HG02588 (cell line): Measurements from ENCODE around the gene KSR1.

Experiments used
- ATAC-seq: cut with Tn5 transposase; IDR thresholded peaks from one replicate; pipeline ENCODE4 v1.9.1; 2021; ENCODE audit warnings: mild to moderate bottlenecking, moderate library complexity; ENCODE audit not compliant: unreplicated experiment

KSR1 gene

GRCh38 chr17:27581016-27581415 is 124.8 kb downstream of the KSR1 start:
- no peak for ATAC-seq

GRCh38 chr17:27582696-27583095 is 126.4 kb downstream of the KSR1 start:
- ATAC-seq: no peak

- ATAC-seq: no peak
Measured at GRCh38 chr17:27585153-27585681, 129.0 kb downstream of the KSR1 start.

- ATAC-seq: no peak
Measured at GRCh38 chr17:27585792-27586191, 129.5 kb downstream of the KSR1 start.

GRCh38 chr17:27586203-27586721 is 130.0 kb downstream of the KSR1 start:
- ATAC-seq: no peak

GRCh38 chr17:27588354-27588753 is 132.1 kb downstream of the KSR1 start:
- no peak for ATAC-seq

GRCh38 chr17:27590864-27591263 is 134.6 kb downstream of the KSR1 start:
- ATAC-seq: no peak

- ATAC-seq: no peak
Measured at GRCh38 chr17:27591986-27592385, 135.7 kb downstream of the KSR1 start.

- no peak for ATAC-seq
Measured at GRCh38 chr17:27593232-27593856, 137.1 kb downstream of the KSR1 start.

GRCh38 chr17:27593857-27594255 is 137.6 kb downstream of the KSR1 start:
- ATAC-seq: no peak

GRCh38 chr17:27595208-27595607 is 139.0 kb downstream of the KSR1 start:
- no peak for ATAC-seq

- no peak for ATAC-seq
Measured at GRCh38 chr17:27596096-27596495, 139.8 kb downstream of the KSR1 start.

- no peak for ATAC-seq
Measured at GRCh38 chr17:27596566-27597187, 140.4 kb downstream of the KSR1 start.

- no peak for ATAC-seq
Measured at GRCh38 chr17:27597188-27597580, 140.9 kb downstream of the KSR1 start.

- ATAC-seq: no peak
Measured at GRCh38 chr17:27597783-27598320, 141.6 kb downstream of the KSR1 start.

- no peak for ATAC-seq
Measured at GRCh38 chr17:27598337-27599050, 142.2 kb downstream of the KSR1 start.

- ATAC-seq: no peak
Measured at GRCh38 chr17:27600471-27600870, 144.2 kb downstream of the KSR1 start.

GRCh38 chr17:27601069-27601974 is 145.1 kb downstream of the KSR1 start:
- ATAC-seq: no peak

GRCh38 chr17:27601975-27602302 is 145.7 kb downstream of the KSR1 start:
- ATAC-seq: no peak

GRCh38 chr17:27602721-27603420 is 146.6 kb downstream of the KSR1 start:
- peak; percentile 51 for ATAC-seq
